Fibroblast of the aortic adventitia (primary cell): Measurements from ENCODE around the gene COL13A1. TPM values are rescaled to one million over a fixed set of nuclear protein-coding genes. Genes with fewer than 3 reads are reported as not detected.
A peak's percentile ranks its signal among the peaks of the same experiment; 100 is the strongest.

Experiments used
- DNase-seq: peaks from one replicate; pipeline ENCODE4 v3.0.0-alpha.2; 2010; ENCODE audit warnings: low read depth
- H3K4me3 ChIP-seq: 2 replicates; pipeline ENCODE4 v1.5.1; 2011; ENCODE audit warnings: low read depth, mild to moderate bottlenecking, control low read depth, low read length, moderate library complexity
- CTCF ChIP-seq: IDR thresholded peaks from 2 replicates; pipeline ENCODE4 v1.5.1; 2011; ENCODE audit warnings: mild to moderate bottlenecking, low read length, control low read depth, inconsistent platforms; ENCODE audit not compliant: insufficient read depth
- total RNA-seq: library from RNA; depleted of rRNA; stranded (reverse); fragments of >200 nt; gene quantifications from 2 replicates; pipeline ENCODE4 v1.2.3, GENCODE V29; 2012; ENCODE audit warnings: low replicate concordance

COL13A1 gene
- total RNA-seq, 1 donor: 10.7 TPM

- peak; percentile 86 for TF ChIP-seq CTCF
- peak; percentile 76 for DNase-seq
- no peak overlapping the region for H3K4me3 ChIP-seq
Measured at GRCh38 chr10:69800109-69800508, 1.6 kb upstream of the COL13A1 start.

- TF ChIP-seq CTCF: no peak
Measured at GRCh38 chr10:69800665-69801064, 1.0 kb upstream of the COL13A1 start.

GRCh38 chr10:69801094-69801433 lies 642 bp upstream of the COL13A1 start:
- peak; percentile 56 for DNase-seq
- H3K4me3 ChIP-seq: peak overlapping the region; percentile 82
- peak; percentile 61 for TF ChIP-seq CTCF

More at GRCh38 chr10:69800665-69801064, 1.0 kb upstream of the COL13A1 start:
- DNase-seq: no peak
- no peak overlapping the region for H3K4me3 ChIP-seq

GRCh38 chr10:69802424-69803161 lies 887 bp downstream of the COL13A1 start:
- H3K4me3 ChIP-seq: peak overlapping the region; percentile 82
- peak; percentile 39 for TF ChIP-seq CTCF
- DNase-seq: peak; percentile 52

GRCh38 chr10:69803809-69804208 lies 2.1 kb downstream of the COL13A1 start:
- H3K4me3 ChIP-seq: peak overlapping the region; percentile 82
- no peak for DNase-seq
- no peak for TF ChIP-seq CTCF

GRCh38 chr10:69804775-69805174 lies 3.1 kb downstream of the COL13A1 start:
- TF ChIP-seq CTCF: no peak
- no peak overlapping the region for H3K4me3 ChIP-seq
- DNase-seq: no peak

GRCh38 chr10:69807122-69807521 lies 5.4 kb downstream of the COL13A1 start:
- no peak for TF ChIP-seq CTCF
- H3K4me3 ChIP-seq: no peak overlapping the region
- peak; percentile 80 for DNase-seq
